ENCODE measurements around the gene MRPL4.

DNA sequence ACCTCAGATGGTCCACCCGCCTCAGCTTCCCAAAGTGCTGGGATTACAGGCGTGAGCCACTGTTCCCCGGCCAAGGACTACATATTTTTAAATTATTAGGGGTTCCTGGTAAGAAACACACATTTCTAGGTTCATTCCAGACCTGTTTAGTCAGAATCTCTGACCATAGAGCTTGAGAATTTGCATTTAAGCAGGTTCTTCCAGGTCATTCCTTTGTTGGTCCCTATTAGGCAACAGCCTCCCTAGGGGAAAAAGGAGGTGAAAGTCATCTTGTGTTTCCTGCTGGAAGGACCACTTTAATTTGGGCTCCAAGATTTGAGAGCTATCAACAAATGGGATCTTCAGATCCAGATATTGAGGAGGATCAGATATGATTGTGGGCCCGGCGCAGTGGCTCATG is 37.2 kb upstream of the MRPL4 start:
- TF ChIP-seq POLR2A (IDR thresholded peaks at IDR 0.05; ENCODE audit: low read length) (no peak), GATA1 (IDR thresholded peaks at IDR 0.05; ENCODE audit: low read depth, low read length) (no peak)
